Upper lobe of left lung (tissue), 6 donors: ENCODE results near the gene AMOTL2. TPM values are rescaled to one million over a fixed set of nuclear protein-coding genes. Genes with fewer than 3 reads are reported as not detected.

Source experiments
- ATAC-seq, 2 donors: fragments of 200-7000 bp; cut with Tn5 transposase; one replicate each; pipeline ENCODE4 v1.9.1; 2022; ENCODE audit warnings: mild to moderate bottlenecking in 2 of 2, moderate library complexity in 2 of 2; ENCODE audit not compliant: low FRiP score in 2 of 2
- DNase-seq, 2 donors: peaks; one replicate each; pipeline ENCODE4 v3.0.0-alpha.2; 2019 to 2020
- H3K27ac ChIP-seq, 4 donors: fragments of 200-600 bp; sonication (generic); one replicate each; pipeline ENCODE4 v1.5.1; 2016 to 2019
- H3K27me3 ChIP-seq, 4 donors: fragments of 200-600 bp; sonication (generic); one replicate each; pipeline ENCODE4 v1.5.1; 2017 to 2019
- H3K36me3 ChIP-seq, 4 donors: fragments of 200-600 bp; sonication (generic); one replicate each; pipeline ENCODE4 v1.5.1; 2016 to 2019
- H3K4me1 ChIP-seq, 4 donors: fragments of 200-600 bp; sonication (generic); one replicate each; pipeline ENCODE4 v1.5.1; 2018 to 2019
- H3K4me3 ChIP-seq, 4 donors: fragments of 200-600 bp; sonication (generic); one replicate each; pipeline ENCODE4 v1.5.1; 2017 to 2019; ENCODE audit warnings: mild to moderate bottlenecking in 2 of 4, moderate library complexity in 1 of 4
- H3K9me3 ChIP-seq, 4 donors: fragments of 200-600 bp; sonication (generic); one replicate each; pipeline ENCODE4 v1.5.1; 2018 to 2019
- CTCF ChIP-seq, 6 experiments: fragments of 450-650 bp in 4 of 6; fragments of 200-600 bp in 2 of 6; sonication (generic) in 2 of 6; IDR thresholded peaks; one replicate each; pipeline ENCODE4 v1.5.1; 2016 to 2019; ENCODE audit warnings: antibody characterized with exemption in 6 of 6
- EP300 ChIP-seq, 4 donors: sonication (generic); formaldehyde crosslinking; IDR thresholded peaks; one replicate each; pipeline ENCODE4 v1.5.1; 2017; ENCODE audit warnings: antibody characterized with exemption in 4 of 4, control low read depth in 2 of 4
- POLR2A ChIP-seq, 4 donors: fragments of 450-650 bp; IDR thresholded peaks; one replicate each; pipeline ENCODE4 v1.5.1; 2016 to 2017; ENCODE audit warnings: antibody characterized with exemption in 4 of 4, mild to moderate bottlenecking in 2 of 4
- POLR2AphosphoS5 ChIP-seq, 2 donors: sonication (generic); formaldehyde crosslinking; IDR thresholded peaks; one replicate each; pipeline ENCODE4 v1.5.1; 2017; ENCODE audit warnings: antibody characterized with exemption in 2 of 2
- WGBS, 2 donors: methylation state at CpG; one replicate each; pipeline ENCODE4 v1.1.5; 2017 to 2018; 5-methylcytosine and 5-hydroxymethylcytosine counted together
- total RNA-seq, 6 donors: library from RNA; depleted of rRNA in 4 of 6; stranded (reverse); fragments of >200 nt in 4 of 6; gene quantifications; one replicate each; pipeline versions ENCODE4 v1.1.0 to v1.2.1, GENCODE V29; 2016 to 2021
- donor health status: DM: no; HTN: no; CAD: no; lungs with moderate emphysema.
- donor health status: DM: no; HTN: yes; CAD: no; lungs with severe emphysema.

AMOTL2 gene
- total RNA-seq, 6 donors from 2014 or later = 73.3 to 179 (median 132) TPM

GRCh38 chr3:134407239-134407625, 33.0 kb upstream of the AMOTL2 start:
- TF ChIP-seq EP300 (IDR thresholded peaks at IDR 0.05) = no peak
- TF ChIP-seq POLR2AphosphoS5 (IDR thresholded peaks at IDR 0.05) = no peak
- no peak for TF ChIP-seq POLR2A (IDR thresholded peaks at IDR 0.05)
- no peak for TF ChIP-seq CTCF (IDR thresholded peaks at IDR 0.05)
- WGBS, 2 donors = 78 to 79% methylated on average over 5 to 6 of the region's 6 CpGs
- no peaks in the 10 kb centered on the region for H3K9me3 ChIP-seq
- peaks cover 3 to 13% (median 10%) of the 10 kb centered on the region in 4 donors for H3K4me1 ChIP-seq
- DNase-seq (no peak), ATAC-seq (peak in 1 of 2 donors; percentile 57)
- H3K27ac ChIP-seq = no peak overlapping the region
- peak overlapping the region in 1 of 4 donors; percentile 52 for H3K4me3 ChIP-seq
- H3K27me3 ChIP-seq = peaks cover 0 to 10% (median 0%) of the 10 kb centered on the region in 4 donors
- no peaks in the 10 kb centered on the region for H3K36me3 ChIP-seq

GRCh38 chr3:134406331-134407238, 32.3 kb upstream of the AMOTL2 start:
- 7 to 26% methylated on average over 23 to 62 of the region's 64 CpGs for WGBS, 2 donors
- TF ChIP-seq EP300 (IDR thresholded peaks at IDR 0.05) = no peak
- TF ChIP-seq POLR2A (IDR thresholded peaks at IDR 0.05) = no peak
- TF ChIP-seq CTCF (IDR thresholded peaks at IDR 0.05) = no peak
- TF ChIP-seq POLR2AphosphoS5 (IDR thresholded peaks at IDR 0.05) = no peak

GRCh38 chr3:134404366-134404885, 30.2 kb upstream of the AMOTL2 start:
- Histone ChIP-seq H3K4me3 (no peak overlapping the region), H3K27ac (no peak overlapping the region), H3K9me3 (no peaks in the 10 kb centered on the region), H3K27me3 (peaks cover 0 to 10% (median 0%) of the 10 kb centered on the region in 4 donors), H3K4me1 (peaks cover 3 to 13% (median 10%) of the 10 kb centered on the region in 4 donors), H3K36me3 (no peaks in the 10 kb centered on the region)
- DNase-seq = no peak
- no peak for ATAC-seq
- 88 to 92% methylated on average over 4 of the region's 4 CpGs for WGBS, 2 donors
- TF ChIP-seq EP300 (IDR thresholded peaks at IDR 0.05) = no peak
- no peak for TF ChIP-seq CTCF (IDR thresholded peaks at IDR 0.05)
- no peak for TF ChIP-seq POLR2AphosphoS5 (IDR thresholded peaks at IDR 0.05)
- TF ChIP-seq POLR2A (IDR thresholded peaks at IDR 0.05) = no peak

More at GRCh38 chr3:134406331-134407238, 32.3 kb upstream of the AMOTL2 start:
- ATAC-seq (peak; percentile 42 to 57), DNase-seq (peak in 1 of 2 donors; percentile 87)
- Histone ChIP-seq H3K4me1 (peaks cover 3 to 13% (median 10%) of the 10 kb centered on the region in 4 donors), H3K27me3 (peaks cover 0 to 10% (median 0%) of the 10 kb centered on the region in 4 donors), H3K27ac (no peak overlapping the region), H3K9me3 (no peaks in the 10 kb centered on the region), H3K4me3 (peak overlapping the region in 3 of 4 donors; percentile 37 to 52 (median 51)), H3K36me3 (no peaks in the 10 kb centered on the region)

GRCh38 chr3:134397755-134398154, 23.5 kb upstream of the AMOTL2 start:
- no peaks in the 10 kb centered on the region for H3K36me3 ChIP-seq
- H3K4me1 ChIP-seq = peaks cover 0 to 4% (median 1%) of the 10 kb centered on the region in 4 donors
- H3K9me3 ChIP-seq = no peaks in the 10 kb centered on the region
- no peak overlapping the region for H3K4me3 ChIP-seq
- DNase-seq (no peak), ATAC-seq (no peak)
- H3K27me3 ChIP-seq = no peaks in the 10 kb centered on the region
- TF ChIP-seq EP300 (IDR thresholded peaks at IDR 0.05) = no peak
- no peak for TF ChIP-seq POLR2A (IDR thresholded peaks at IDR 0.05)
- 88 to 92% methylated on average over 7 of the region's 7 CpGs for WGBS, 2 donors
- no peak overlapping the region for H3K27ac ChIP-seq

- no peak for ATAC-seq
- no peaks in the 10 kb centered on the region for H3K27me3 ChIP-seq
- TF ChIP-seq POLR2AphosphoS5 (IDR thresholded peaks at IDR 0.05) (no peak), CTCF (IDR thresholded peaks at IDR 0.05) (no peak), EP300 (IDR thresholded peaks at IDR 0.05) (no peak), POLR2A (IDR thresholded peaks at IDR 0.05) (no peak)
- no peak overlapping the region for H3K4me3 ChIP-seq
- no peaks in the 10 kb centered on the region for H3K36me3 ChIP-seq
- H3K27ac ChIP-seq = peak overlapping the region in 1 of 4 donors; percentile 12
- peaks cover 0 to 6% (median 2%) of the 10 kb centered on the region in 4 donors for H3K4me1 ChIP-seq
- no peaks in the 10 kb centered on the region for H3K9me3 ChIP-seq
- WGBS, 2 donors = 77 to 82% methylated on average over 1 of the region's 1 CpG
- no peak for DNase-seq
Measured at GRCh38 chr3:134395103-134395502, 20.9 kb upstream of the AMOTL2 start.
